Pancreas (tissue), 10 donors: Measurements from ENCODE around the gene EHD2. TPM values are rescaled to one million over a fixed set of nuclear protein-coding genes. Genes with fewer than 3 reads are reported as not detected.
"Not testable (repeated sequence)": the region's sequence is repeated elsewhere in the genome, so short reads cannot be mapped to it uniquely, and the experiment has no call there.

ENCODE experiments used
- ATAC-seq, 4 donors: fragments of 200-7000 bp; cut with Tn5 transposase; one replicate each; pipeline versions ENCODE4 v1.8.0 to v1.9.1; 2020; ENCODE audit warnings: mild to moderate bottlenecking in 4 of 4, moderate library complexity in 4 of 4
- DNase-seq, 6 donors: peaks; one replicate each; pipeline ENCODE4 v3.0.0-alpha.2; 2020
- FAIRE-seq: peaks from 2 replicates; lab custom pipeline; 2012; peaks lifted over from hg19 to GRCh38; lab: Jason Lieb, UNC
- H3K27ac ChIP-seq, 4 donors: fragments of 200-600 bp; sonication (generic); 1 replicate in 3 of 4; 2 replicates in 1 of 4; pipeline versions ENCODE4 v1.5.0 to v1.8.0; 2020
- H3K27me3 ChIP-seq, 4 donors: fragments of 200-600 bp; one replicate each; pipeline ENCODE4 v1.8.0; 2021
- H3K36me3 ChIP-seq, 3 donors: fragments of 200-600 bp; sonication (generic) in 1 of 3; one replicate each; pipeline versions ENCODE4 v1.5.0 to v1.8.0; 2020 to 2021
- H3K4me1 ChIP-seq, 3 donors: fragments of 200-600 bp; one replicate each; pipeline ENCODE4 v1.8.0; 2021
- H3K4me3 ChIP-seq, 4 donors: fragments of 200-600 bp; sonication (generic) in 2 of 4; one replicate each; pipeline versions ENCODE4 v1.5.0 to v1.8.0; 2020 to 2021
- H3K9me3 ChIP-seq, 4 donors: fragments of 200-600 bp; one replicate each; pipeline ENCODE4 v1.8.0; 2021
- CTCF ChIP-seq, 4 donors: fragments of 200-600 bp; sonication (generic) in 3 of 4; IDR thresholded peaks; one replicate each; pipeline versions ENCODE4 v1.5.0 to v1.8.0; 2021; ENCODE audit warnings: antibody characterized with exemption in 4 of 4
- WGBS, 2 donors: extraction: QIAGEN DNeasy Blood & Tissue Kit; methylation state at CpG; one replicate each; pipeline ENCODE4 v1.1.7; 2013; 5-methylcytosine and 5-hydroxymethylcytosine counted together
- intact Hi-C, 3 donors: fragments of 100-400 bp; cut with DNase I; formaldehyde crosslinking; loops; one replicate each; pipeline versions ENCODE4 v1.11.1 to v1.14.2; 2022
- polyA plus RNA-seq, 2 donors: library from polyadenylated mRNA; stranded (reverse); fragments of 200-250 nt; gene quantifications; one replicate each; pipeline ENCODE4 v1.2.3, GENCODE V29; 2013
- total RNA-seq, 6 donors: library from RNA; stranded (reverse); fragmentation: NEBNext Ultra II Directional in 4 of 6; extraction: Animal tissue kit (Norgen Biotek cat#: 25700) in 4 of 6; gene quantifications; one replicate each; pipeline versions ENCODE4 v1.2.1 to v1.2.4, GENCODE V29; 2021 to 2023
- donor health status: healthy with polysubstance abuse.
- donor health status: DM: no; HTN: no; CAD: no; lungs with moderate emphysema.
- donor health status: DM: no; HTN: no; CAD: no.
- donor health status: control.
- donor health status: control.
- donor health status: Bipolar disorder and iron deficiency.
- donor health status: DM: yes; HTN: yes; CAD: no.
- donor health status: DM: no; HTN: no; CAD: no.
- donor health status: DM: no; HTN: no; CAD: no.
- donor health status: DM: yes; HTN: yes; CAD: no.

Gene EHD2
- total RNA-seq (10 to 100 TPM; 14.8 to 28.3 (median 21.6) TPM), polyA plus RNA-seq (10 to 100 TPM; 13.4 to 17.9 TPM)

- peak; percentile 53 to 90 (median 79) for DNase-seq
- no peak for FAIRE-seq
- peak within 1 kb of the TSS; percentile 16 to 72 (median 58) for H3K27ac ChIP-seq
- WGBS, 2 donors: 5 to 7% methylated on average over 37 to 52 of the region's 52 CpGs
- peak; percentile 87 to 96 (median 96) for TF ChIP-seq CTCF (IDR thresholded peaks at IDR 0.05)
- H3K36me3 ChIP-seq: peaks cover 0 to 8% (median 0%) of the 10 kb centered on the region in 3 donors
- no peaks in the 10 kb centered on the region for H3K9me3 ChIP-seq
- H3K4me1 ChIP-seq: no peaks in the 10 kb centered on the region
- peak; percentile 91 to 97 (median 94) for ATAC-seq
- no peaks in the 10 kb centered on the region for H3K27me3 ChIP-seq
- peak within 1 kb of the TSS; percentile 29 to 73 (median 68) for H3K4me3 ChIP-seq
- intact Hi-C loops: loop anchor here in 2 of 3 donors (10.0 kb wide), 1 partner anchor 71 kb away; no protein-coding TSS in a partner anchor
These were observed at the start of gene EHD2 for GRCh38 chr19:47713046-47714021. EHD2 (plus strand) TSS chr19:47713422; CDS start chr19:47716613, 3,191 bp downstream.

- FAIRE-seq (no peak), DNase-seq (no peak), ATAC-seq (peak; percentile 15 to 56 (median 46))
- Histone ChIP-seq H3K4me1 (peaks cover 0 to 22% (median 6%) of the 10 kb centered on the region in 3 donors), H3K9me3 (no peaks in the 10 kb centered on the region), H3K27me3 (no peaks in the 10 kb centered on the region), H3K27ac (peak overlapping the region in 2 of 4 donors; percentile 50 to 62), H3K36me3 (no peaks in the 10 kb centered on the region), H3K4me3 (no peak overlapping the region)
- WGBS, 2 donors: 70 to 83% methylated on average over 3 of the region's 3 CpGs
- no peak for TF ChIP-seq CTCF (IDR thresholded peaks at IDR 0.05)
- intact Hi-C loops: no loop called here
These were observed 49.7 kb upstream of the EHD2 start for GRCh38 chr19:47663435-47663910.

- H3K27ac ChIP-seq: peak overlapping the region in 3 of 4 donors; percentile 16 to 62 (median 50)
- FAIRE-seq: no peak
- TF ChIP-seq CTCF (IDR thresholded peaks at IDR 0.05): no peak
- H3K27me3 ChIP-seq: no peaks in the 10 kb centered on the region
- H3K4me1 ChIP-seq: peaks cover 0 to 22% (median 6%) of the 10 kb centered on the region in 3 donors
- WGBS, 2 donors: 67 to 70% methylated on average over 24 of the region's 24 CpGs
- DNase-seq: peak in 4 of 6 donors; percentile 26 to 62 (median 46)
- no peaks in the 10 kb centered on the region for H3K36me3 ChIP-seq
- intact Hi-C loops: no loop called here
- H3K9me3 ChIP-seq: no peaks in the 10 kb centered on the region
- H3K4me3 ChIP-seq: no peak overlapping the region
- peak; percentile 62 to 76 (median 74) for ATAC-seq
These were observed 49.1 kb upstream of the EHD2 start for GRCh38 chr19:47663911-47664771.

- FAIRE-seq, intact Hi-C loops, H3K27ac ChIP-seq, H3K9me3 ChIP-seq, H3K36me3 ChIP-seq, ATAC-seq, H3K4me3 ChIP-seq, H3K27me3 ChIP-seq: not testable (repeated sequence)
- peaks cover 0 to 13% (median 6%) of the 10 kb centered on the region in 3 donors for H3K4me1 ChIP-seq
- peak in 1 of 6 donors; percentile 18 for DNase-seq
- 86 to 95% methylated on average over 13 of the region's 13 CpGs for WGBS, 2 donors
These were observed 44.7 kb upstream of the EHD2 start for GRCh38 chr19:47668556-47668955.
